Stimulated activated CD8-positive, alpha-beta memory T cell treated with anti-CD3 and anti-CD28 coated beads, Interleukin-2, amount 100 ng/mL, for 1 hour (primary cell): ENCODE results near the gene ZBED2.
"Not testable (repeated sequence)": the region's sequence is repeated elsewhere in the genome, so short reads cannot be mapped to it uniquely, and the experiment has no call there.

Experiments
- DNase-seq, 2 donors: peaks; one replicate each; pipeline ENCODE4 v3.0.0-alpha.2; 2020; ENCODE audit warnings: low read depth in 2 of 2

ZBED2 gene, protein sequence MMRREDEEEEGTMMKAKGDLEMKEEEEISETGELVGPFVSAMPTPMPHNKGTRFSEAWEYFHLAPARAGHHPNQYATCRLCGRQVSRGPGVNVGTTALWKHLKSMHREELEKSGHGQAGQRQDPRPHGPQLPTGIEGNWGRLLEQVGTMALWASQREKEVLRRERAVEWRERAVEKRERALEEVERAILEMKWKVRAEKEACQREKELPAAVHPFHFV

DNA sequence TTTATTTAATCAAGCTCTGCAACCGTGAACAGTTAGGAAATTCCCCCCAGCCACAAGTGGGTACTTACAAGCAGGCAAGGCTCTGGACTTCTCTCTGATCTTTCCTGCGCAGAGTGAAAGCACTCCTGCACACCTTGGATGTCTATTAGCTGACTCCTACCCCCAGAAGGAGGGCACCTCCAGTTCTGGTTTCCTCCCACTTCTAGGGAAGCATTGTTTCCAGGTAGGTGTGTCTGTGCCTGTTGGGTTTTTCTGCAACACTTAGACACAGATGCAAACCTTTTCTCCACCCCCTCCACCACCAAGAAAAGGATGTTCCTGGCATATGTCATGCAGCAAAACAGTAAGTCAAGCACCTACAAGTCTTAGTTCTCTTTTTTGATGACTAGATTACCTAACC, at the start of gene ZBED2:
Gene ZBED2, minus strand, starts transcription at position 115 of the 400 bp plus-strand sequence. CDS start 1,145 bp downstream, outside the sequence.
- DNase-seq: no peak

DNA sequence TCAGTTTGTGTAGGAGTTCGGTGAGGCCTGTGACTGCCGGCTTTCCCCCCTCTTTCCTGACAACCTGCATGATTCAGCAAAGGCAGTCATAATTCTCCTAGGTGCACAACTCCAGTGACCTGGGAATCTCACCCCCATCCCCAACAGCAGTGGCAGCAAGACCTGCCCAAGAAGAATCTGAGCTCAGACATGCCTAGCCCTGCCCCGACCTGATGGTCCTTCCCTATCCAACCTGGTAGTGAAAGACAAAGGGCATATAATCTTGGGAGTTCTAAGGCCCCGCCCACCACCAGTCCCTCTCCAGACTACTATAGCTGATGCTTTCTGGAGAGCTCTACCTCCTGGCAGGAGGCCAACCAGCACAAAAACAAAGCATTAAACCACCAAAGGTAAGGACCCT, 44.2 kb upstream of the ZBED2 start:
- no peak for DNase-seq

DNA sequence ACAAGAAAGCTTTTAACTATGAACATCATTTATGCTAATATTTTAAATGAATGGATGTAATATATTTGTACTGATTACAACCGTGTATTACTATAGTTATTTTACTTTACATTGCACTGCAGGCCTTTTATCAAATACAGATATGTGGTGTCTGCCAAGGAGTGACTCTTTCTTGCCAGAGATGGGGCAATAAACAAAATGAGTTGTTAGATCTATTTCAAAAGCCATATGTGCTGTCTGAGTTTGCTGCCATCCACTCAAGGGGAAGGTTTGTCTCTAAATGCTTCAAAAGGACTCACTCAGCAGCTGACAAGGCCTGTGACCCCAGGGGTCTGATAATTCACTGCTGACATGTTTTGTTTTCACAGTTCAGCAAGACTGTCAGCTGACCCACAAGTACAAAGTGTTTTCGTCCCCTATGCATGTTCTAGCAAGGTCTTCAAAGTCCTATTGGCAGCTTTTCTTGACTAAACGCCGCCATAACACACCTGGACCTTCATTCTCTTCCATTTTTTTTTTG, 41.3 kb upstream of the ZBED2 start:
- DNase-seq: no peak

DNA sequence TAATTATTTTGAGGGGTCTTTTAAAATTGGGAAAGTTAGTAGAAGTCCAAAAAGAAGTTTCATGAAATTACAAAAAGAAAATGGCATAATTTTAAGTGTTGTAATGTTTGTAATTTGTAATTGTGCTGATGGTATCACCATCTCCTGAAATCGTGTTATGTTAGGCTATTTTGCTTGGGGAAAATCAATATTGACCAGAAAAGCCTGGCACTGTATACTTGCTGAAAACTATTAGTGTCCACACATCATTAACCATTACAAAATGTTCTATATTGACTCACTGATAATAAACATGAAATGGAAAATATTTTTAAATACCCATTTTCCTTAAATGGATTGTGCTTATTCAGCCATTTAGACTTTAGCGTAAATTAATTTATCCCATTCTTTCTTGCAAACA, 40.3 kb upstream of the ZBED2 start:
- no peak for DNase-seq

DNA sequence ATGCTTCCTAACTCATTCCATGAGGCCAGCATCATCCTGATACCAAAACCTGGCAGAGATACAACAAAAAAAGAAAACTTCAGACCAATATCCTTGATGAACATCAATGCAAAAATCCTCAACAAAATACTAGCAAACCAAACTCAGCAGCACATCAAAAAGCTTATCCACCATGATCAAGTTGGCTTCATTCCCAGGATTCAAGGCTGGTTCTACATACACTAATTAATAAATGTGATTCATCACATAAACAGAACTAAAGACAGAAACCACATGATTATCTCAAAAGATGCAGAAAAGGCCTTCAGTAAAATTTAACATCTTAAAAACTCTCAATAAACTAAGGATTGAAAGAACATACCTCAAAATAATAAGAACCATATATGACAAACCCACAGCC, 35.5 kb upstream of the ZBED2 start:
- not testable (repeated sequence) for DNase-seq

DNA sequence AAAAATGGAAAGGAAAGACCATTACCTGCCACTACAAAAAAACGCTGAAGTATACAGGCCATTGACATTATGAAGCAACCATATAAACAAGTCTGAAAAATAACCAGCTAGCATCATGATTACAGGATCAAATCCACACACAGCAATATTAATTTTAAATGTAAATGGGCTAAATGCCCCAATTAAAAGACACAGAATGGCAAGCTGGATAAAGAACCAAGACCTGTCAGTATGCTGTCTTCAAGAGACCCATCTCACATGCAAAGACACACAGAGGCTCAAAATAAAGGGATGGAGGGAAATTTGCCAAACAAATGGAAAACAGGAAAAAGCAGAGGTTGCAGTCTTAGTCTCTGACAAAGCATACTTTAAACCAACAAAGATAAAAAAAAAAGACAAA, 33.9 kb upstream of the ZBED2 start:
- not testable (repeated sequence) for DNase-seq

DNA sequence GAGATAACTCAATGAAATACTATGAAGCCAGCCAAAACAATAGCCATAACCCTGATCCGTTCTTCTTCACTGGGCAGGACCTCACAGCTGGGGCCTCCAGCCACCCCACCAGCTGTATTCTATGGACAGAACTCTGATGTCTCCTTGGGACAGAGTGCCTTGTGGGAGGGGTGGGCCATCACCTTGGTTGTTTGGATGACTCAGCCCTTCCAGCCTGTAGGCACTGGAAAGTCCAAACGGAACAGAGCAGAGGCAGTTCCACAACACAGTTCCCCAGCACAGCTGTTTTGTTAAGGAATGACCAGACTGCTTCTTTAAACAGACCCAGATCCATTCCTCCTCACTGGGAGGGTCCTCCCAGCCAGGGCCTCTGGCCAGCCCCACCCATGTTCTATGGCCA, 31.9 kb upstream of the ZBED2 start:
- no peak for DNase-seq

DNA sequence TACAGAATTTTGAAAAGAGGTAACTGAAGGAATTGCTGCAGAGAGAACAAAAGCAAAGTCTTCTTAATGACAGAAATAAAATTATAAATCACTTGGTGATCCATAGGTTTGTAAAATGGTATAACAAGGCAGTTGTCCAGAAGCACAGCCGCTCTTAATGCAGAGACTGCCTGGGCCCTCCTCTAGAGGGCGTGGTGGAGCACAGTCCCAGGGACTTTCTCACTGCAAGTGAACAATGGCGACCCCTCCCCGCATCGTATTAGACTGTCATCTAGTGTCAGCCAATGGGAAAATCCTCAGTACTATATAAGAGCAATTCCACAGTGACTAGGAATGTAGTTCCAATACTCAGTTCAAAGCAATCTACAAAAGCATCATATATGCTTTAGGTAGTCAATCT, 26.4 kb upstream of the ZBED2 start:
- DNase-seq: no peak

DNA sequence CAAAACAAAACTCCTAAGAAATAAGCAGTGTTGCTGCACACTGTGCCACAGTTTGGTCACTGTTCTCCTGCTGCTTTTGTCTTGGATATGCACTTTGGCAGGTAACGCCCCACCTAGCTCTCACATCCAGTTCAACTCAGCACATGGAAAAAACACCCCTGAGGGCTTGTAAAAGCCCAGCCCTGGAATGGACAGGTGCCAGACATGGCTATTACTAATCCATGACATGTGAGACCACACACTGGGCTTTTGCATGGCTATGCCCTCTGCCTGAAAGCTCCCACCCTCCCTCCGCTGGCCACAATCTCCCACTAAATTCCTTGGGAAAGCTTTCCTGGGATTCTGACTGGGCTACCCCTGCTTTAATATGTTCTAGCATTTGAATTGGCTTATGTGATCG, 24.7 kb upstream of the ZBED2 start:
- DNase-seq: no peak

DNA sequence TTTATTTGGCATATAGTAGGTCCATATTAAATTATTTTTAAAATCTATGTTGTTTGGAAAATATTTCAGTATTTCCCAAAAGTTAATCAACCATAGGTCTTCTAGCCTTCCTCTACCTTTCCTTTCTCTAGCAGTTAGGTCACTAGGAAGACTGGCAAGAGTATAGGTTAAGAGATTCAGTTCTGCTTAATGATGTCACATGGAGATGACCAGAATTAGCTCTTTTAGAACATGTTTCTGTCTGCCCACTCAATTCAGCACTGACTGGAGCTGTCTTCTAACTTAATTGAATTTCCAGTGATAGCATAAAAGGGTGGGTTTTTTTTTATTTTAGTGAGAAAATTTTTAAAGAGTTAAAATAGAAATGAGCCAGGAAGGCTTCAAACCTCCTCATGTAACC, 23.8 kb upstream of the ZBED2 start:
- DNase-seq: no peak

DNA sequence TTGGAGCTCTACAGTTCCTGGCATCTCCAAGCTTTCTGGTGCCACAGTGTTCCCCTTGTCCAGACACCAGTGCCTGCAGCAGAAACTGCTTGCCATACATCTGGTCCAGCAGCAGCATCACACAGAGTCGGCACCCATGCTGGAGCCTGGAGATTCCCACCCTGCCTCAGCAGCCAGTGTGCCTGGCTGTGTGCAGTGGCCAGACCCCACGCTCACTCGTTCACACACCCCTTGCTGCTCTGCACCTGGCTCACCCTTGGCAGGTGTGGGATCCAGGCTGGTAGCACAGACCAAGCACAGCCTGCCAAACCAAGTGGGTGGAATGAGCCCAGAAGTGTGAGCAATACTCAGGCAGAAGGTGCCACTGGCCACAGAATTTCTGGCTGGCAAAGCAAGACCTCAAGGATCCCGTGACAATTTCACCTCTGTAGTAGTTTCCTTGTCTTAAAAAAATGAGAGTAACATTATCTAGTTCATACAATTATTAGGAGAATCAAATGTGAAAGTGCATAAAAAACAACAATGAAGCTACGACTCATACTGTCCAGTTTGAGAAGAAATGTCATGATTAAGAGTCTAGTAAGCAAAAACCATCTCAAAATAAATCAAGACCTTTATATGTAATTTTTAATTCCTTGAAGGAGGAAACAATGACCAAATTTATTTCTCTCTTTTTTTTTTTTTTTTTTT, 22.9 kb upstream of the ZBED2 start:
- DNase-seq: no peak

DNA sequence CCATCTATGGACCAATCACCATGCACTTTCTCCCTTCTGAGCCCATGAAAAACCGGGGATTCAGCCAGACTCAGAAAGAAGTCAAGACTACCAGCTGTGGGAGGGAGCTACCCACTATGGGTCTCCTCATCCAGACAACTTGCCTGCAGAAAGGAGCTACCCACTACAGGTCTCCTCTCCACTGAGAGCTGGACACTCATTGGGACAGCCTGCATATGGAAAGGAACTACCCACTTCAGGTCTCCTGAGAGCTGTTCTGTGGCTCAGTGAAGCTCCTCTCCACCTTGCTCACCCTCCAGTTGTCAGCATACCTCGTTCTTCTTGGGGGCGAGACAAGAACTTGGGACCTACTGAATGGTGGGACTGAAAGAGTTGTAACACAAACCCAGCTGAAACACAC, 22.3 kb upstream of the ZBED2 start:
- DNase-seq: no peak

DNA sequence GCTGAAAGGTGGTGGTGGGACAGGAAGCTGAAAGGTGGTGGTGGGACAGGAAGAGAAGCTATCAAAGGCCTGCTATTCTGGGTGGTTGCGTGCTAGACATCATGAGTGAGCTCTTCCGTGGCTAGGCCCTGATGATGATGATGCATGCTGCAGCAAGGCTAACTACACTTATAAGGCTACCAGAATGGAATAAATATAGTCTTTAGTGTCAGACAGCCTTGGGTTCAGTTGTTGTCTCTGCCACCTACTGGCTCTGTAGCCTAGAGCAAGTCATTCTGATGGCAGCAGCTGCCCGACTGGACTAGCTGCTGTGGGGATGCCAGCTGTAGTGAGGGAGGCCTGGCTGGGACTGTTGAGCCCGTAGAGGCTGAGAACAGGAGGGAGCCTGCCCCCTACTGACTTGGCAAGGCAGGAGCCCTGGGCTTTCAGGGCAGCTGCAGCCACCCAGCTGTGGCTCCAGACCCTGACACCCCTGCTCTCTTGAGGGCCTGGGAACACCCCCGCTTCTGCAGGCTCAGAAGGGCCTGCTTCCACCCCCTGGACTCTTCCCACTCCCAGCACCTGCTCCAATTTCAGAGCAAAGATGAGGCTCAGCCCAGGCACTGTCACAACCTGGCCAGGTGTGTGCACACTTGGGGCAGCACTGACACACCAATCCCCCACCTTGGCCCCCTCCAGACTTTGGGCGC, 21.4 kb upstream of the ZBED2 start:
- peak; percentile 23 to 30 for DNase-seq

DNA sequence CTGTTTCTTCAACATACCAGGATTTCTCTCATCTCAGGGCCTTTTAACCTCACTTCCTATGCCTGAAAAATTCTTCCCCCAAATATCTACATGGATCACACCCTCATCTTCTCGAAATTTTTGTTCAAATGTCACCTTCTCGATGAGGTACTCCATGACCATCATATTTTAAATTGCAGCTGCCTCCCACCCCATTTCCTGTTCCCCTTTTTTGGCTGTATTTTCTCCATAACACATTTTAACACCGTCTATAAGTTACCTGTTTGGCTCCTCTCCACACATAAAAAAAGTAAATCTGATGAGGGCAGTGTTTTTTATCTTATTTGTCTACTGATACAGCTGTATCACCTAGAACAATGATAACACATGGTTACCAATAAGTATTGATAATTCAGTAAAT, 20.7 kb upstream of the ZBED2 start:
- DNase-seq: no peak

DNA sequence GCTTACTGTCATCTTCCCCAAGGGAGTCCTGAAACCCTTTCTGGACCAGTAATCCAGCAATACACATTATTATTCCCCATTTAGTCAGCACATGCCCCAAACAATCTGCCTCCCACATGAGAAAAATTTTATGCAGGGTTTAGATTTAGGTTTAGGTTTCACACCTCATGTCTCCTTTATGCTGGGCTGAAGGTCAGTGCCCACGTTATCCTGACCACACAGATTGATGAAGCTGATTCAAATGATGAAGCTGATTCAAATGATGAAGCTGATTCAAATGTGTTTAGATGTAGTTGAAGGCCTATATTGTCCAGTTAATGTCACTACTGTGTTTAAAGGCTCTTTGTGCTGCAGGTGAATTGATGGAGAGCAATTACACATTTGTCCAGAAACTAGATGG, 18.1 kb upstream of the ZBED2 start:
- no peak for DNase-seq

DNA sequence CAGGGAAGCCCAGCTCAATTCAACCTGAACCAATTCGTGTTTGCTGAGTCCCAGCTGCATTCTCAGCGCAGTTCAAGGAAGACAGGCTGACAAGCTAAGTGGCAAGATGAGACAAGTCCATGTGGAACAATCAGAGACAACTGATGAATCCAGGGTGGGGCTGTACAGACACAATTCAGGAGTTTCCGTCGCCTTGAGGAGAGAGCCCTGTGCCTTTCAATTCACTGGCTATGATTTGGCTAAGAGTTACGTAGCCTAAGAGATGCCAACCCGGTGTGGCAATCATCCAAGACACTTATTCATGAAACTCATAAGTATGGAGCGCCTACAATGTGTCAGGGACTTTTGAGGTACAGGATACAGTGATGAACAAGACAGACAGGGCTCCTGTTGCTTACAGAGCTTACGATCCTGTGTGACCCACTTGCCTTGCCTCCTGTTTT, 15.5 kb upstream of the ZBED2 start:
- no peak for DNase-seq

DNA sequence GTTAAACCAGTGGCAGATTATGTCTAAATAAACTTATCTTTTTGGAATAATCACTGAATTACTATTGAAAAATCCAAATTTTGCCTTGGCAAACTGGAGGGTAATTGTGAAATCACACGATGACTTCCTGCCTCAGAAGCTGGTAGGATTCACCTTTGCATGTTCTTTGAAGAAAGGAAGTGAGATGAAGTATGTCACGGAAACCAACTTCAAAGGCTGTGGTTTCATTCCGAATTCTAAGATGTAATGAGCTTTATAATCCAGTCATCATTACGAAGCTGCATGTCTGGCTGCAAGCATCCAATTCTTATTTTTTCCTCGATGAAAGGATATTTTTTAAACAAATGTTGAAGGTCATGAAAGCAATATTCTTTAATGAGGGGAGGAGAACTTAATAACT, 15.0 kb upstream of the ZBED2 start:
- no peak for DNase-seq

DNA sequence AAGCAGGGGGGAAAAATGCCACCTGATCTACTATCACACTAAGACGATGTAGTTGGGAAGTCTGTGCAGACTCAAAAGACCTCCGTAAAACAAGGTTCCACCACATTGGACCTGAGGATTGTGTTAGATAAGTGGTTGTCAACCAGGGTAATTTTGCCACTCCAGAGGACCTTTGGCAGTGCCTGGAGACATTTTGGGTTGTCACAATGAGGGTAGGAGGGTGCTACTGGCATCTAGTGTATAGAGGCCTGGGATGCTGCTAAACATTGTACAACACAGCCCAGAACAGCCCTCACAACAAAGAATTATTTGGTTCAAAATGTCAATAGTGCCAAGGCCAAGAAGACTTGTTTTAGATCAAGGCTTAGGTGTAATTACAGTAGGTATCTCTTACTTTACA, 14.6 kb upstream of the ZBED2 start:
- DNase-seq: no peak

DNA sequence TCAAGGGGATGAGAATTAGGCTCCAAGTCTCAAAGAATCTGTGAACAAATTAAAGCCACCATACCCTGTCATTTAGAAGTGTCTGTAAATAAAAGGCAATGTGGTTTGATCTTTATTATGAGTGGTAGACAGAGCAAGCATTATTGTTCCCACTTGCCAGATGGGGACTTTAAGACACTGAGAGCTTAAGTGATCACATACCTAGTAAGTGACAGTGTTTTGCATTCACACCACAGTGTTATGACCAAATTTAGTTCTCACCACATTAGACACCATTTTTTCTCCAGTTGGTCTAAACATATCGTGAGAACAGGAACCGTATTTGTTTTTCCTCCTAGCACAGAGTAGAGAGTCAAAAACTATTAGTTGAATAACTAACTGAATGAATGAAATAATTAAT, 13.2 kb upstream of the ZBED2 start:
- no peak for DNase-seq

DNA sequence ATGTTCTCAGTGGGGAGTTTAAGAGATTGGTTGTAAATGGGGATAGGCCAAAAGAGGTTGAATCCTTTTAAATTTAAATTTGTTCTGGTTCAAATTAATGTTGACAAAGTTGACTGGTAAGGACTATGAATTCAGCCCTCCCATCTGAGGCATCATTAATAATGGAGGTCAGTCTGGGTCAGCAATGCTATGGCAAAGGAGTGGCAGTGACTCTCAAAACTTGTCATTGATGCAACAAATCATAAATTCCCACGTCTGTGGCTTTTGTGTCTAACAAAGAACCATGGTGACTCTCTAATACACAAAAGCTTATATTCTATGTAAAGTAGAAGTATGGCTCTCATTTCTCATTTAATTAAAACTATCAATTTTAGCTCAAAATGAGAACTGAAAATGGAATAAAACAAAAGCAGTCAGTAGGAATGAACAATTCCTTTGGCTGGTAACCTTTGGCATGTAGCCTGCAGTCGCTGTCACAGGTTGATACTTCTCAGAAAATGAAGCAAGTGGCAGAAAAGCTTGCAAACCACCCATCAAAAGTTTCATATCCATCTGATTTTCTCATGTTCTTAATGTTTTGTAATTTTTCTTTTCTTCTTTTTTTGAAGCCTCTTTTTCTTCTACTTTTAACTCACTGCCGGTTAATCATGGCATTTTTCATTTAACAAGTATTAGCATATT, 12.2 kb upstream of the ZBED2 start:
- no peak for DNase-seq

DNA sequence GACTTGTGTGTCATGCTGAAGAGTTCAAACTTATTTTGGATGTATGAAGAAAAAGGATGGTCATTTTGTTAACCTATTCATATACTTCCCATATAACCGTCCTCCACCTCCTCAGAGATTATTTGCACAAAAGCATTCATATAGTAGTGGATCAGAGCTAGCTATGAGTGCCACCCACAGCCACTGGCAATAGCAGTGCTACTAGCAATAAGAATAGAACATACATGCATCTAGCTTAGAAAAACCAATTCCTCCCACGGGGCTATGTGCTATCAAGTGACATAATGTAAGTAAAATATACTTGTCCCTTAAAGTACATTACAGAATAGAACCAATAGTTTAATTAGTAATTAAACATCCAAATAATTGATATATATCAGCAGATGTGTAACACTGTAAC, 10.3 kb upstream of the ZBED2 start:
- no peak for DNase-seq

DNA sequence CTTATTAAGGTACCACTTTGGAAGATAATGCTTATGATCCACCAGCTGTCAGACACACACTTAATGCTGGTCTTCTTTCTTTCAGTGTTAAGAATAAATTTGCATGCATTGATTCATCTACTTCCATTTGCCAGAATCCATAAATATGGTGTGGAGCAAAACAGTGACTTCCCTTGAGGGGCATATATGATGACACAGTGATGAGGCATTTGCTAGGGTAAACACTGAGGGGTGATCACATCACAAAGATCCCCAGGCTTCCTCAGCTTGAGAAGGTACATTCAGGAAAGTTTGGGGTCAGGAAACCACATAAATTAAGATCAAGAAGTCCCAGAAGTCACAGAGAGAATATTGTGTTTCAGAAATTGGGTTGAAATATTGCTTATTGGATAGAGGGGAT, 9.9 kb upstream of the ZBED2 start:
- DNase-seq: no peak
